ENCODE data around the gene MCRS1.

DNA sequence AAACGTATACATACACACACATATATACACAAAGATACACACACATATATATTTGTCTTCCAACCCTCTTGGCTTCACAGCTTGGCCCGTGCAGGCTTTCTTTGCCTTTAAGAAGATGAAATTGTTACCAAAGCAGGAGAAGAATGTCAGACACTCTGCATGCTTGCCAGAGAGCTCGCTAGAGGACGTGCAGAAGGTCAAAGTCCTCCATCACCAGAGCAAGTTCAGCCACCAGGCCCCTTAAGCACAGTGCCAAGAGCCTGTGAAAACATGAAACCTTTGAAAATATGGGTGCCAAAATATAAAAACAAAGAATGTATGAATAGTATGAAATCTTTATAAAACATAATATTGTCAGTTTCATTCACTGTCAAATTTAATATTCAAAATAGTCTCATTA is 14.9 kb upstream of the MCRS1 start:
- no peak for TF ChIP-seq CTCF (IDR thresholded peaks at IDR 0.05)
- no peak for TF ChIP-seq POLR2A (IDR thresholded peaks at IDR 0.05)

Measured in thyroid gland (tissue), 4 donors.